Measurements from ENCODE around the gene ANO8. TPM values are rescaled to one million over a fixed set of nuclear protein-coding genes. Genes with fewer than 3 reads are reported as not detected.

Gene ANO8
- total and polyA plus RNA-seq, 4 experiments from 2014 or later, result 0.11 to 21.5 (median 17.7) TPM; not detected in 1

DNA sequence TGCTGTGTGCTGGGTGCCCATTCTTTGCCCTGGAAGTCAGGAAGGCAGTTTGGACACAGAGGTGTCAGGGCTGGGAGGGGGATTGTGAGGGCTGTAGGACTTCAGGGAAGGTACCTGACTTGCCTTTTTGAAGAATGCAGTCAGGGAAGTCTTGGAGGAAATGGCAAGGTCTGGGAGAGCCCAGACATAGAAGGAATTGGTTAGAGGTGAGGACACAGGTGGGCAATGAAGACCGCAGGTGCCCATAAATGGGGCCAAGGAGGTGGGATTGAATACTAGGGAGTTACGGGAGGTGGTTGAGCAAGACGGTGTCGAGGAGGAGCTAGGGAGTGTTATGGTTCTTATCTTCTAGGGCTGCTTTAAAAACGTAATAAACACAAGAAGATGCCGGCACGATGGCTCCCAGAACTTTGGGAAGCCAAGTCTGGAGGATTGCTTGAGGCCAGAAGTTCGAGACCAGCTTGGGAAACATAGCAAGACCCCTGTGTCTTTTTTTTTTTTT is 26.7 kb downstream of the ANO8 start:
- Histone ChIP-seq H3K4me1 (ENCODE audit: insufficient read depth, low read length) (peaks cover 62% of the 10 kb centered on the region), H3K36me3 (ENCODE audit: insufficient read depth, low read length) (peaks cover 9% of the 10 kb centered on the region), H3K27me3 (ENCODE audit: insufficient read depth, low read length) (no peaks in the 10 kb centered on the region), H3K9me3 (ENCODE audit: control insufficient read depth in 1 of 2, low read length in 2 of 2) (no peaks in the 10 kb centered on the region), H3K4me3 (ENCODE audit: low read length in 2 of 2) (no peak overlapping the region), H3K27ac (ENCODE audit: low read depth, low read length) (no peak overlapping the region)
- ChIA-PET POLR2A (ENCODE audit: partially characterized antibody) (interaction anchor here (1.9 to 3.7 kb wide), 4 partner anchors 9 to 233 kb away, joined by 6 to 54 read pairs (median 10); partner anchors contain the start of genes ANO8, BABAM1, HAUS8 and MYO9B), CTCF (ENCODE audit: partially characterized antibody) (interaction anchor here (0.9 to 2.0 kb wide), 4 partner anchors 11 to 48 kb away, joined by 3 to 5 read pairs (median 5); no protein-coding TSS in a partner anchor)
- no peaks in the 10 kb centered on the region for H3K27me3 Mint-ChIP-seq
- peak overlapping the region in 4 of 7 donors; percentile 2 to 79 (median 56) for H3K27ac Mint-ChIP-seq
- H3K4me1 Mint-ChIP-seq, result peaks cover 31 to 76% (median 54%) of the 10 kb centered on the region in 4 donors
- no peaks in the 10 kb centered on the region for H3K9me3 Mint-ChIP-seq
- peak overlapping the region in 7 of 8 donors; percentile 13 to 94 (median 41) for H3K4me3 Mint-ChIP-seq
- H3K36me3 Mint-ChIP-seq, result peaks cover 0 to 8% of the 10 kb centered on the region in 2 donors
- no peak for DNase-seq
- intact Hi-C loops (cut with micrococcal nuclease), result loop anchor here (5.0 kb wide), 1 partner anchor 99 kb away; the partner anchor contains the start of gene BST2

DNA sequence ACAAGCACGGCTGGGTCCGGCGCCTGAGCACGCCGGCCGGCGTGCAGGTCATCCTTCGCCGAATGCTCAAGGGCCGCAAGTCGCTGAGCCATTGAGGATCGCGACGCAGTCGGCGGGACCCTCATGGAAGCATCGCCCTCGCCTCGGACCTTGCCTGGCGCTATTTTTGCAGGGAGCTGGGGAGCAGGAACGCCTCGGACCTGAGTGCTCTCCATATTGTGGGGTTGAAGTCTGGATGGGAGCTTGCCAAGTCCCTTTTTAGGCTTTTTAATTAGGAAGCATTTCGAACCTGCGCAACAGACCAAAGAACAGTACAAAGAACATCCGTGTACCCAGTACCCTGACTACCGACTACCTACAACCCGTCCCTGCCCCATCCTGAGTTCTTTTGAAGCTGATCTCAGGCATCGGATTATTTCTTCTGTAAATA is 28.4 kb downstream of the ANO8 start:
- peaks cover 0 to 8% of the 10 kb centered on the region in 2 donors for H3K36me3 Mint-ChIP-seq
- peaks cover 27 to 78% (median 51%) of the 10 kb centered on the region in 4 donors for H3K4me1 Mint-ChIP-seq
- H3K4me3 Mint-ChIP-seq, result peak overlapping the region; percentile 90 to 94 (median 92)
- peaks cover 63% of the 10 kb centered on the region for H3K4me1 ChIP-seq (ENCODE audit: insufficient read depth, low read length)
- intact Hi-C loops (cut with micrococcal nuclease), result loop anchor here (5.0 kb wide), 1 partner anchor 101 kb away; the partner anchor contains the start of gene BST2
- peaks cover under 1% of the 10 kb centered on the region for H3K36me3 ChIP-seq (ENCODE audit: insufficient read depth, low read length)
- ChIA-PET CTCF (ENCODE audit: partially characterized antibody) (interaction anchor here (0.6 to 2.8 kb wide), 6 partner anchors 13 to 182 kb away, joined by 3 to 10 read pairs (median 4); no protein-coding TSS in a partner anchor), POLR2A (ENCODE audit: partially characterized antibody) (interaction anchor here (0.6 to 5.8 kb wide), 9 partner anchors 10 to 975 kb away, joined by 3 to 64 read pairs (median 4); partner anchors contain the start of genes ANKLE1, ANO8, GTPBP3 and OCEL1)
- peak in 1 of 5 donors; percentile 33 for DNase-seq
- peak overlapping the region; percentile 85 for H3K27ac ChIP-seq (ENCODE audit: low read depth, low read length)
- no peaks in the 10 kb centered on the region for H3K27me3 ChIP-seq (ENCODE audit: insufficient read depth, low read length)
- H3K27ac Mint-ChIP-seq, result peak overlapping the region; percentile 62 to 89 (median 77)
- H3K9me3 ChIP-seq (ENCODE audit: control insufficient read depth in 1 of 2, low read length in 2 of 2), result no peaks in the 10 kb centered on the region
- no peaks in the 10 kb centered on the region for H3K27me3 Mint-ChIP-seq
- no peaks in the 10 kb centered on the region for H3K9me3 Mint-ChIP-seq
- peak overlapping the region; percentile 85 to 90 for H3K4me3 ChIP-seq (ENCODE audit: low read length in 2 of 2)

DNA sequence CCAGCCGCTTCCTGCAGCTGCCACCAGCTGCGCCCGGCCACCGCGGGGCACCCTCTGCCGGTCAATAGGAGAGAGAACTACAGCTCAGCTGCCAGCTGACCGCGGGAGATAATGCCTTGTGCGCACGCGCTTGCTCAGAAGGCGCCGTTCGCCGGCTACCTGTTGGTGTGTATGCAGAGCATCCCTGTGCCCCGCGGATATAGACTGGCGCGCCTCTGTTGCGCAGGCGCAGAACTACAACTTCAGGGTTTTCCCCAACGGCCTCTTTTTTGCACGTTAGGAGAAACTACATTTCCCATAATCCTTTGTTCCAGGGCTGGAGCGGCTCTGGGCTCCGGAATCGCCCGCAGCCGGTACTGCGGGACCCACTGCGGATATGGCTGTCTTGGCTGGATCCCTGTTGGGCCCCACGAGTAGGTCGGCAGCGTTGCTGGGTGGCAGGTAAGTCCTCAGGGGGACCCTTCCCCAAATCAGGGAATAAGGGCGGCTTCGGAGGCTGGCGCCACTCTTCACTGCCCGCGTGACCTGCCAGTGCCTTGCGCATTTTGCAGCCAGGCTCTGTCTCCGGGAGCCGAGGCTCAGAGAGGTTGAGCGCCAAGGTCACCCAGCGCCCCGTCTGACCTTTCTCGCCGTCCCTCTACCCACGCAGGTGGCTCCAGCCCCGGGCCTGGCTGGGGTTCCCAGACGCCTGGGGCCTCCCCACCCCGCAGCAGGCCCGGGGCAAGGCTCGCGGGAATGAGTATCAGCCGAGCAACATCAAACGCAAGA is 29.0 kb downstream of the ANO8 start, which contains the start of gene MRPL34:
Gene MRPL34, plus strand, starts transcription at position 356 of the 768 bp plus-strand sequence. Its CDS starts 21 bp downstream, at position 377.
- Mint-ChIP-seq H3K36me3 (peaks cover 0 to 8% of the 10 kb centered on the region in 2 donors), H3K4me1 (peaks cover 26 to 73% (median 49%) of the 10 kb centered on the region in 4 donors), H3K27ac (peak within 1 kb of the TSS; percentile 69 to 96 (median 89)), H3K27me3 (no peaks in the 10 kb centered on the region), H3K9me3 (no peaks in the 10 kb centered on the region), H3K4me3 (peak within 1 kb of the TSS; percentile 90 to 94 (median 92))
- no peaks in the 10 kb centered on the region for H3K36me3 ChIP-seq (ENCODE audit: insufficient read depth, low read length)
- peak; percentile 94 to 98 (median 97) for DNase-seq
- CTCF ChIA-PET (ENCODE audit: partially characterized antibody), result interaction anchor here (0.7 to 2.8 kb wide), 20 partner anchors 9 to 230 kb away, joined by 3 to 33 read pairs (median 4); partner anchors contain the start of genes ANO8, HAUS8 and MYO9B
- POLR2A ChIA-PET (ENCODE audit: partially characterized antibody), result interaction anchor here (0.5 to 5.8 kb wide), 16 partner anchors 11 to 975 kb away, joined by 3 to 64 read pairs (median 4); partner anchors contain the start of genes ANKLE1, ANO8, BABAM1 and GTPBP3
- peaks cover 57% of the 10 kb centered on the region for H3K4me1 ChIP-seq (ENCODE audit: insufficient read depth, low read length)
- no peaks in the 10 kb centered on the region for H3K9me3 ChIP-seq (ENCODE audit: control insufficient read depth in 1 of 2, low read length in 2 of 2)
- peak within 1 kb of the TSS; percentile 85 to 90 for H3K4me3 ChIP-seq (ENCODE audit: low read length in 2 of 2)
- intact Hi-C loops (cut with micrococcal nuclease), result loop anchor here (1.0 to 5.0 kb wide), 6 partner anchors 13 to 250 kb away; partner anchors contain the start of genes BABAM1, BST2, COLGALT1 and GTPBP3
- peak within 1 kb of the TSS; percentile 85 for H3K27ac ChIP-seq (ENCODE audit: low read depth, low read length)
- no peaks in the 10 kb centered on the region for H3K27me3 ChIP-seq (ENCODE audit: insufficient read depth, low read length)

DNA sequence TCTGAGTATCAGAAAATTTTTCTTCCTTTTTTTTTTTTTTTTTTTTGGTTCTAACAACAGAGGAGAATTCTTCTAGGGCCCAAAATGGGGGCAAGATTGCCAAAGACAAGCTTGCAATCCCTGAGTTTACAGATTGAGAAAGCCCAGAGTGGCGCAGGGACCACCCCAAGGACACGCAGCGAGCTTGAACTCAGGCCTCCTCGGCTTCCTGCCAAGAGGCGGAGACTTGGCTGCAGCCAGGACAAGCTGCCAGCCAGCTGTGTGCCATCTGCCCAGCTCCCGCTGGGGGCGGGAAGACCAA is 29.5 kb downstream of the ANO8 start:
- H3K27me3 Mint-ChIP-seq, result no peaks in the 10 kb centered on the region
- H3K27me3 ChIP-seq (ENCODE audit: insufficient read depth, low read length), result no peaks in the 10 kb centered on the region
- no peak for DNase-seq
- CTCF ChIA-PET (ENCODE audit: partially characterized antibody), result interaction anchor here (0.7 to 2.8 kb wide), 19 partner anchors 8 to 229 kb away, joined by 3 to 33 read pairs (median 4); partner anchors contain the start of genes ANO8, HAUS8 and MYO9B
- no peaks in the 10 kb centered on the region for H3K9me3 Mint-ChIP-seq
- peaks cover 52% of the 10 kb centered on the region for H3K4me1 ChIP-seq (ENCODE audit: insufficient read depth, low read length)
- H3K4me3 ChIP-seq (ENCODE audit: low read length in 2 of 2), result peak overlapping the region in 1 of 2 donors; percentile 85
- peak overlapping the region; percentile 90 to 94 (median 92) for H3K4me3 Mint-ChIP-seq
- peaks cover 21 to 67% (median 43%) of the 10 kb centered on the region in 4 donors for H3K4me1 Mint-ChIP-seq
- peak overlapping the region; percentile 69 to 96 (median 89) for H3K27ac Mint-ChIP-seq
- peaks cover 0 to 8% of the 10 kb centered on the region in 2 donors for H3K36me3 Mint-ChIP-seq
- no peaks in the 10 kb centered on the region for H3K9me3 ChIP-seq (ENCODE audit: control insufficient read depth in 1 of 2, low read length in 2 of 2)
- no peaks in the 10 kb centered on the region for H3K36me3 ChIP-seq (ENCODE audit: insufficient read depth, low read length)
- peak overlapping the region; percentile 85 for H3K27ac ChIP-seq (ENCODE audit: low read depth, low read length)
- POLR2A ChIA-PET (ENCODE audit: partially characterized antibody), result interaction anchor here (0.5 to 5.8 kb wide), 15 partner anchors 11 to 976 kb away, joined by 3 to 64 read pairs (median 4); partner anchors contain the start of genes ANKLE1, ANO8, BABAM1 and GTPBP3
- intact Hi-C loops (cut with micrococcal nuclease), result loop anchor here (1.0 to 5.0 kb wide), 6 partner anchors 13 to 250 kb away; partner anchors contain the start of genes BABAM1, BST2, COLGALT1 and GTPBP3

DNA sequence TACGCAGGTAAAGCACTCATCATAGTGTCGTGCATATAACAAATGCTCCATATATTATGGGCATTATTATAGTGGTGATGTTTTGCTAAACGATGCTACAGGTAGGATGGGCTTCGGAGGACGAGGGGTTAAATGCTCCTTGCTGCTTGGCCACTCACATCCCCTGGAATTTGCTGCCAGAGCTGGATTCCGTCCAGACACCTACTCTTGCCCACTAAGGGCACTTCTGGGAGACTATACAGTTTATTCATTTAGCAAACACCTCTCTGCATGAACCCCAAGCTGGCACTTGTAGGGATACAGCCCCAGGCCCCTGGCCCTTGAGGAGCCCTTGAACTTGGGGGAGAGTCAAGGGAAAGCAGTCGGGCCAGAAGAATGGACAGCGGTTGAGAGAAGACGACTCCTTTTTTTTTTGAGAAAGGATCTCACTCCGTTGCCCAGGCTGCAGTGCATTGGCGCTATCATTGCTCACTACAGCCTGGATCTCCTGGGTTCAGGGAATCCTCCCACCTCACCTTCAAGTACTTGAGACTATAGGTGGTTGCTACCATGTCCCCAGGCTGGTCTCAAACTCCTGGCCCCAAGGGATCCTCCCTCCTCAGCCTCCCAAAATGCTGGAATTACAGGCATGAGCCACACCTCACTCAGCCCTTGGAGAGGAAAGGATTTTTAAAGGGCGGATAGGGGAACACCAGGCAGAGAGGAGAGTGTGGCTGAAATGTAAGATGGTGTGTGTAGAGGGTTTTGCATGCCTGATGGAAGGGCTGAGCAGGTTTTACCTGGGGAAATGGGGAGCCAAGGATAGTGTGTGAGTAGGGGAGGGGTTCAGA is 30.1 kb downstream of the ANO8 start:
- POLR2A ChIA-PET (ENCODE audit: partially characterized antibody), result interaction anchor here (0.5 to 5.8 kb wide), 17 partner anchors 12 to 976 kb away, joined by 3 to 64 read pairs (median 4); partner anchors contain the start of genes ANKLE1, ANO8, BABAM1 and GTPBP3
- peak overlapping the region; percentile 69 to 96 (median 88) for H3K27ac Mint-ChIP-seq
- Histone ChIP-seq H3K27ac (ENCODE audit: low read depth, low read length) (peak overlapping the region; percentile 85), H3K27me3 (ENCODE audit: insufficient read depth, low read length) (no peaks in the 10 kb centered on the region), H3K36me3 (ENCODE audit: insufficient read depth, low read length) (no peaks in the 10 kb centered on the region), H3K9me3 (ENCODE audit: control insufficient read depth in 1 of 2, low read length in 2 of 2) (no peaks in the 10 kb centered on the region), H3K4me1 (ENCODE audit: insufficient read depth, low read length) (peaks cover 48% of the 10 kb centered on the region), H3K4me3 (ENCODE audit: low read length in 2 of 2) (no peak overlapping the region)
- H3K4me3 Mint-ChIP-seq, result peak overlapping the region; percentile 90 to 94 (median 92)
- intact Hi-C loops (cut with micrococcal nuclease), result loop anchor here (1.0 to 5.0 kb wide), 6 partner anchors 12 to 251 kb away; partner anchors contain the start of genes BABAM1, BST2, COLGALT1 and GTPBP3
- H3K27me3 Mint-ChIP-seq, result no peaks in the 10 kb centered on the region
- DNase-seq, result no peak
- H3K36me3 Mint-ChIP-seq, result peaks cover 0 to 7% of the 10 kb centered on the region in 2 donors
- no peaks in the 10 kb centered on the region for H3K9me3 Mint-ChIP-seq
- CTCF ChIA-PET (ENCODE audit: partially characterized antibody), result interaction anchor here (0.7 to 2.8 kb wide), 21 partner anchors 7 to 229 kb away, joined by 3 to 33 read pairs (median 4); partner anchors contain the start of genes ANO8, BABAM1, HAUS8 and MYO9B
- peaks cover 19 to 65% (median 41%) of the 10 kb centered on the region in 4 donors for H3K4me1 Mint-ChIP-seq

DNA sequence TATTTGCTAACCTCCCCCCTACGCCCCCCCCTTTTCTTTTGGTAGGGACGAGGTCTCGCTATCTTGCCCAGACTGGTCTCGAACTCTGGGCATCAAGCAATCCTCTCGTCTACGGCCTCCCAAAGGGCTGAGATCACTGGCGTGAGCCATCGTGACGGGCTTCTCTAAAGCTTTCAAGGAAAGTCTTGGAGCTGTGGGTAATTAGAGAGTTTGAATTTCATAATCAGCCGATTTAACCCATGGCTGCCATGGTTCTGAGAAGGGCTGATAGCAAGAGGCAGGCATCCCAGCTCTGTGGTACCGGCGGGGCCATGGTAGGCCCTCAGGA is 30.8 kb downstream of the ANO8 start:
- intact Hi-C loops (cut with micrococcal nuclease), result no loop called here
- no peak for DNase-seq
- H3K36me3 ChIP-seq (ENCODE audit: insufficient read depth, low read length), result no peaks in the 10 kb centered on the region
- H3K4me3 ChIP-seq (ENCODE audit: low read length in 2 of 2), result no peak overlapping the region
- Mint-ChIP-seq H3K4me3 (peak overlapping the region in 7 of 8 donors; percentile 67 to 91 (median 80)), H3K27ac (peak overlapping the region in 5 of 7 donors; percentile 42 to 80 (median 61)), H3K4me1 (peaks cover 14 to 58% (median 35%) of the 10 kb centered on the region in 4 donors), H3K27me3 (no peaks in the 10 kb centered on the region), H3K36me3 (peaks cover 0 to 2% of the 10 kb centered on the region in 2 donors), H3K9me3 (no peaks in the 10 kb centered on the region)
- H3K27me3 ChIP-seq (ENCODE audit: insufficient read depth, low read length), result no peaks in the 10 kb centered on the region
- H3K27ac ChIP-seq (ENCODE audit: low read depth, low read length), result no peak overlapping the region
- ChIA-PET CTCF (ENCODE audit: partially characterized antibody) (interaction anchor here (1.1 to 2.8 kb wide), 5 partner anchors 11 to 82 kb away, joined by 3 to 33 read pairs (median 4); partner anchors contain the start of gene BABAM1), POLR2A (ENCODE audit: partially characterized antibody) (interaction anchor here (1.4 to 5.8 kb wide), 3 partner anchors 31 to 78 kb away, joined by 3 to 64 read pairs (median 5); partner anchors contain the start of genes ANO8, BABAM1, GTPBP3 and OCEL1)
- H3K4me1 ChIP-seq (ENCODE audit: insufficient read depth, low read length), result peaks cover 46% of the 10 kb centered on the region
- no peaks in the 10 kb centered on the region for H3K9me3 ChIP-seq (ENCODE audit: control insufficient read depth in 1 of 2, low read length in 2 of 2)
